Naive B cell (primary cell): Measurements from ENCODE around the gene DDX39B. TPM values are rescaled to one million over a fixed set of nuclear protein-coding genes. Genes with fewer than 3 reads are reported as not detected.

Source experiments
- ATAC-seq, 2 donors: fragments of 150-1000 bp; cut with Tn5 transposase; 2 replicates each; pipeline ENCODE4 v1.10.0; 2021; ENCODE audit warnings: low read depth in 2 of 2, mild to moderate bottlenecking in 2 of 2, moderate library complexity in 2 of 2
- DNase-seq: peaks from one replicate; pipeline ENCODE4 v3.0.0; 2022
- H3K27ac Mint-ChIP-seq, 6 donors: one replicate each; pipeline ENCODE4 v1.8.0; 2020 to 2022; ENCODE audit warnings: mild to moderate bottlenecking in 6 of 6, mixed read lengths in 6 of 6, moderate library complexity in 5 of 6, inconsistent platforms in 2 of 6
- H3K27me3 Mint-ChIP-seq, 3 donors: one replicate each; pipeline ENCODE4 v1.8.0; 2021 to 2022; ENCODE audit warnings: mixed read lengths in 3 of 3, mild to moderate bottlenecking in 1 of 3
- H3K36me3 Mint-ChIP-seq, 2 donors: one replicate each; pipeline ENCODE4 v1.8.0; 2020 to 2022; ENCODE audit warnings: mixed read lengths in 2 of 2, inconsistent platforms in 1 of 2, mild to moderate bottlenecking in 1 of 2
- H3K4me1 Mint-ChIP-seq, 3 donors: one replicate each; pipeline ENCODE4 v1.8.0; 2020 to 2022; ENCODE audit warnings: mixed read lengths in 3 of 3, inconsistent platforms in 1 of 3, mild to moderate bottlenecking in 1 of 3, moderate library complexity in 1 of 3
- H3K4me3 Mint-ChIP-seq, 8 donors: one replicate each; pipeline ENCODE4 v1.8.0; 2020 to 2022; ENCODE audit warnings: mild to moderate bottlenecking in 8 of 8, mixed read lengths in 8 of 8, moderate library complexity in 8 of 8, inconsistent platforms in 2 of 8
- H3K9me3 Mint-ChIP-seq, 7 donors: one replicate each; pipeline ENCODE4 v1.8.0; 2020 to 2022; ENCODE audit warnings: mixed read lengths in 7 of 7, mild to moderate bottlenecking in 5 of 7, inconsistent platforms in 2 of 7, moderate library complexity in 1 of 7
- polyA plus RNA-seq, 6 donors: library from polyadenylated mRNA; unstranded; fragments of 300-500 nt; fragmentation: Illumina TruSeq; gene quantifications; one replicate each; pipeline ENCODE4 v1.2.3, GENCODE V29; 2021; ENCODE audit warnings: low read depth in 6 of 6

The DDX39B gene
- polyA plus RNA-seq, 6 donors from 2014 or later: 41.6 to 117 (median 74.5) TPM

DNA sequence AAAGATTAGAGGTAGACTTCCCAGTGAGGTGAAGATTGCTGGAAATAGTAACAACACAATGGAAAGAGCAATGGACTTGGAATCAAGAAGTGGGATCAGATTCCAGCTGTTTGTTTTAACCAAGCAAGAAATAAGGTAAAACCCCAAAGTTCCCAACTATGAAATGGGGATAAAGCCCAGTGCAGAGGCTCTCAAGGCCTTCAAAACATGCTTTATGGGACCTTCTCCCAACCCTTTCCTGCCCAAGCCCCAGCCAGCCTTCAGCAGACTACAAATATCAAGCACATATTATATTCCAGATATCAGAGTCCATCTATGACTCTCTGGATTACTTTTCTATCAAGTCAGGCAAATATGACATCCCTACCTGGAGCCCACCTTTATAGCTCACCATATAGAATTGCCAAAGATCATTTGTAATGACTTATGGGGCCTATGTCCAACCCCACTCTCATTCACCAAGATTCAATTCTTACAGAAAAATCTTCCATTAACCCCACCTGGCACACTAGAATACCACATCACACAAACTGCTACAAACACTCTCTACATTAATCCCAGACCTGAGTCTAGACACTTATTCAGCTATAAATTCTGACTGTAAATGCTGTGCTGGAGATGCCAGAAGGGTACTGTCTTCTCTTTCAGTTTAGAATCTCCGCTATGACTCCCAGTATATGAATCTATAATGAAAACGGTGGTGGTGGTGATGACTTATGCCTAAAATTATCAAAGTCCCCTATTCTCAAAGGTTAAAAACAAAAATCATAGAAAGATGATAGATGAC is 6.1 kb downstream of the DDX39B start:
- Mint-ChIP-seq H3K27ac (peak overlapping the region in 3 of 6 donors; percentile 36 to 72 (median 38)), H3K27me3 (no peaks in the 10 kb centered on the region), H3K4me3 (peak overlapping the region in 1 of 8 donors; percentile 37), H3K4me1 (peaks cover 35 to 42% (median 42%) of the 10 kb centered on the region in 3 donors), H3K36me3 (peaks cover 25 to 27% of the 10 kb centered on the region in 2 donors), H3K9me3 (no peaks in the 10 kb centered on the region)
- DNase-seq (no peak), ATAC-seq (no peak)

DNA sequence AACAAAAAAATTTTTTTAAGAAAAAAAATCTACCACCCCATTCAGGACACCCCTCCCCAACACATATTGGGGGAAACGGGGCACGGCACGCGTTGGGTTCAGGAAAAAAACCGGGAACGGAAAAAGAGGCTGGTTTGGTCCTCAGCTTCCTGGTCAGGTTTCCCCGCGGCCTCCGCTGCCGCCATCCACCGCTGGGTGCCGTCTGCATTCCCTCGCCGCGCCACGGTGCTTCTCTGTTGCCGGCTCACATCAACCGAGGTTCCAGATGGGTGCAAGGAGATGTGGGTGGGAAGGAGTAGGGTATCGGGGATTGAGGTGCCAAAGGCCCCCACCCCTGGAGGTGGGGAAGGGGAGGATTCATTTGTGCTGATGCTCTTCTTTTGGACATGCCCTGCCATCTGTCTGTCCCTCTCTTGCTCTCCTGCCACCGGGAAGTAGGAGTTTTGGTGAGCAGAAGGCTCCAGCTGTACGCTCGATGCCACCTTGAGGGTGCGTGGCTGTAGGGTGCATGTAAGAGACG is 7.2 kb downstream of the DDX39B start:
- H3K9me3 Mint-ChIP-seq: no peaks in the 10 kb centered on the region
- no peaks in the 10 kb centered on the region for H3K27me3 Mint-ChIP-seq
- peaks cover 26 to 27% of the 10 kb centered on the region in 2 donors for H3K36me3 Mint-ChIP-seq

DNA sequence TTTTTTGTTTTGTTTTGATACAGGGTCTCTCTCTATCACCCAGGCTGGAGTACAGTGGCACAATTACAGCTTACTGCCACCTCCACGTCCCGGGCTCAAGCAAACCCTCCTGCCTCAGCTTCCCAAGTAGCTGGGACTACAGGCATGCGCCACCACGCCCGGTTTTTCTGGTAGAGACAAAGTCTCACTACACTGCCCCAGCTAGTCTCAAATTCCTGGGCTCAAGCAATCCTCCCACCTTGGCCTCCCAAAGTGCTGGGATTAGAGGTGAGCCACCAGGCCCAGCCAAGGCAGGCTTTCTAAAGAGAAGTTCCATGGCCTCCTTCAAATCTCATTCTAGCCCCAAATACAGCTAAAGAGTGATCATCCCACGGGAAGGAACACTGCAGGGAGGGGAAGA is 7.8 kb downstream of the DDX39B start:
- Mint-ChIP-seq H3K27ac (peak overlapping the region in 3 of 6 donors; percentile 28 to 84 (median 54)), H3K4me3 (no peak overlapping the region), H3K9me3 (no peaks in the 10 kb centered on the region), H3K4me1 (peaks cover 24 to 28% (median 27%) of the 10 kb centered on the region in 3 donors), H3K36me3 (peaks cover 21% of the 10 kb centered on the region in 2 donors), H3K27me3 (no peaks in the 10 kb centered on the region)
- DNase-seq (no peak), ATAC-seq (no peak)

More for the DNA sequence above, 7.2 kb downstream of the DDX39B start:
- Mint-ChIP-seq H3K27ac (peak overlapping the region in 1 of 6 donors; percentile 28), H3K4me3 (no peak overlapping the region), H3K4me1 (peaks cover 30 to 34% (median 33%) of the 10 kb centered on the region in 3 donors)
- no peak for ATAC-seq
- DNase-seq: no peak

DNA sequence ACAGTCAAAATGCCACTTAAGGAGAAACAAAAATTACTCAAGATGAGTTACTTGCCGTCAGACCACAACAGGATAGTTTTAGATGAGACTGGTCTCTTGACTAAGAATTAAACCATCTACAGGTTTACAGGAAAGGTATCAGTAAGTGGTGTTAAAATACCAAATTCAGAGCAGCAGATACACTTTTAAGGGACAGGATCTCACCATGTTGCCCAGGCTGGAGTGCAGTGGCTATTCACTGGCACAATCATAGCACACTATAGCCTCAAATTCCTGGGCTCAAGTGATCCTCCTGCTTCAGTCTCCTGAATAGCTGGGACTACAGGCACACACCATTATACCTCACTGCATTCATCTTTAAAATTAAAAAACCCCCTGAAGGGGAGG is 8.4 kb downstream of the DDX39B start:
- H3K27ac Mint-ChIP-seq: no peak overlapping the region
- H3K4me3 Mint-ChIP-seq: peak overlapping the region in 1 of 8 donors; percentile 64
- DNase-seq (no peak), ATAC-seq (no peak)
- peaks cover 19 to 23% (median 21%) of the 10 kb centered on the region in 3 donors for H3K4me1 Mint-ChIP-seq
- H3K36me3 Mint-ChIP-seq: peaks cover 16 to 21% of the 10 kb centered on the region in 2 donors
- no peaks in the 10 kb centered on the region for H3K9me3 Mint-ChIP-seq
- no peaks in the 10 kb centered on the region for H3K27me3 Mint-ChIP-seq

DNA sequence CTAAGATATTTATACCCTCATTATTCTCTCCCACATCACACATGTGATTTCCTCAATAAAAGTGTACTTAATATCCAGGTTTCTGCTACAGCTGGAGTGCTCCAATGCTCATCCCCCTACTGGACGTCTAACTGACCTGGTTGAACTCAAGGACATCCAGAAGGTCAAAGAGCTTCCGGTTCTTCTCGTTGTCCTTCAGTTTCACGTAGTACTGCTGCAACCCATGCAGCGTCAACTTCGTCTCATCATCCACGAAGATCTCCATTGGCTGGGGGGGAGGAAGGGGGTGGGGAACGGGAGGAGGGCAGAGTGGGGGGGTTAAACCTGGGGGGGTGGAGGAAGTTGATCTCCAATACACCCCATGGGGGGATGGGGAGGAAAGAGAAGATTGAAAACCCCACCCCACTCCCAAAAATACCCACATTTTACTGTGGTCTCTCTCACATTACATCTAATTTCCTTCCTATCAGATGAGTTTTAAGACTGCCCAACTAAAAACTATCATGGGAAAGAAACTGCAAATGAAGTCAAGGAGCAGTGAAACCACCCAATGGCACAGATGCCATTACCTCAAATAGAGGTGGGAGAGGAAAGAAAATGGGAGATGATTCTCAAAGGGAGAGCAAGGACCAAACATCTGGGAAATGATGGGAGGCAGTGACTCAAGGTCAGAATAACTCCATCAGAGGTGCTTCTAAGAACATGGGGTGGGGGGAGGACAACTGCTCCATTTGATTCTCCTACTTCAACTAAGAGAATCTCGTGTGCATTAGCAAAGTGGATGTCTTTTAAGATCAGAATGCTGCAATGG is 9.0 kb downstream of the DDX39B start:
- Mint-ChIP-seq H3K4me1 (peaks cover 17 to 19% (median 18%) of the 10 kb centered on the region in 3 donors), H3K27ac (peak overlapping the region in 1 of 6 donors; percentile 36), H3K4me3 (peak overlapping the region in 1 of 8 donors; percentile 64), H3K27me3 (no peaks in the 10 kb centered on the region), H3K9me3 (no peaks in the 10 kb centered on the region), H3K36me3 (peaks cover 13 to 21% of the 10 kb centered on the region in 2 donors)
- ATAC-seq: no peak
- no peak for DNase-seq

DNA sequence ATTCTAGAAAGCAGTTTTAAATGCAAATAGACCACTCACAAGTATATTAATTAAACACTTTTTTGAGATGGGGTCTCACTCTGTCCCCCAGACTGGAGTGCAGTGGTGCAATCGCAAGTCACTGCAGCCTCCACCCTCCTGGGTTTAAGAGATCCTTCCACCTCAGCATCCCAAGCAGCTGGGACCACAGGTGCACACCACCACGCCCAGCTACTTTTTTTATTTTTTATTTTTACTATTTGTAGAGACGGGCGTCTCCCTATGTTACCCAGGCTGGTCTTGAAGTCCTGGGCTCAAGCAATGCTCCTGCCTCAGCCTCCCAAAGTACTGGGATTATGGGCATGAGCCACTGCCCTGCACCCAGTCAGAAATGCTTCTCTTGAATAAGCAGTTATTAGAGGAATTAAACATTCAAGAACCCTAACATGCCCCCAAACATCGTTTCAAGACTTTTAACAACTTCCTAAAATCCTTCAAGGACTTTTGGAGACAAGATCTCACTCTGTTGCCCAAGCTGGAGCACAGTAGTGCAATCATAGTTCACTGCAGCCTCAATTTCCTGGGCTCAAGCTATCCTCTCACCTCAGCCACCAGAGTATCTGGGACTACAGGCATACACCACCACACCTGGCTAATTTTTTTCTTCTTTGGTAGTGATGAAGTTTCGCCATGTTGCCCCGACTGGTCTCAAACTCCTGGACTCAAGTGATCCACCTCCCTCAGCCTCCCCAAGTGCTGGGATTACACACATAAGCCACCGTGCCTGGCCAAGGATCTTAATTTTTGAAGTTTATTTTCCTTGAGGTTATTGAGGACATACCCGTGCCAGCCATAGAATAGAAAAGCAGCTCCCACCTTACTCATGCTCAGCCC is 9.8 kb downstream of the DDX39B start:
- no peak for ATAC-seq
- H3K4me3 Mint-ChIP-seq: no peak overlapping the region

DNA sequence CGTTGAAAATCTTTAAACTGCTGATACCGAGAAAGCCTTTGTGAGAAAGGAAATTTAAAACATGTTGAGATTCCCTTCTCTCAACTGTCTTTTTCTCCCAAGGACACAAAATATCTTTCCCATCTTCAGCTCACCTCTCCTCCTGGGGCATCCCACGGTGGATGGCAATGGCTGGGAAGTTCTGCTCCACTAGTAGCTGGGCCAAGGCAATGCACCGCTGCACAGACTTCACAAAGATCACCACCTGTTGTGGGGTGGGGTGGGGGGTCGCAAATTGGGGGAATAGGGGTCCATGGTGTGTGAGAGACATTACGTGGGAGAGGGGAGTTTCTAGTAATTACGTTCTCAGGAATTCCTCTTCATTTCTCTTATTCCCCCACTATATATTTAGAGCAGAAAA is 10.6 kb downstream of the DDX39B start:
- Mint-ChIP-seq H3K9me3 (no peaks in the 10 kb centered on the region), H3K4me3 (no peak overlapping the region), H3K36me3 (peaks cover 13 to 16% of the 10 kb centered on the region in 2 donors), H3K4me1 (peaks cover 15 to 18% (median 16%) of the 10 kb centered on the region in 3 donors), H3K27ac (peak overlapping the region in 1 of 6 donors; percentile 67), H3K27me3 (no peaks in the 10 kb centered on the region)
- DNase-seq (no peak), ATAC-seq (no peak)

More for the DNA sequence above, 9.8 kb downstream of the DDX39B start:
- Mint-ChIP-seq H3K4me1 (peaks cover 17 to 19% (median 18%) of the 10 kb centered on the region in 3 donors), H3K27me3 (no peaks in the 10 kb centered on the region), H3K27ac (peak overlapping the region in 3 of 6 donors; percentile 7 to 36 (median 22)), H3K9me3 (no peaks in the 10 kb centered on the region), H3K36me3 (peaks cover 13 to 21% of the 10 kb centered on the region in 2 donors)
- DNase-seq: no peak

DNA sequence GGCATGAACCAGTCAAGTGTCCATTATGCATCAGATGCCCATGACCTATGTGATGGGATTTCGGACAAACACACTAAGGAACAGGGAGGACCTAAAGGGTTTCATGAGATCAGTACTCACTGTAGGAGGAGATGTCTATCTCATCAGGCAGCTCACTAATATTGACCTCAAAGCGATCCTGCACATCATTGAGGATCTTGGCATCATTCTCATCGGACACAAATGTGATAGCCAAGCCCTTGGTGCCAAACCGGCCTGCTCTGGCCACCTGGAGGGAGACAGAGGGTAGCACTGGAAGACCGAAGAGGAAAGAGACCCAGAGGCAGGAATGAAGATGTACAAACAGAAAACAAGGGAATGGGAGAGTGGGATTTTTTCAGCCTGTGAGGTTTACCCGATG is 11.1 kb downstream of the DDX39B start:
- Mint-ChIP-seq H3K4me3 (no peak overlapping the region), H3K36me3 (peaks cover 11 to 13% of the 10 kb centered on the region in 2 donors), H3K9me3 (no peaks in the 10 kb centered on the region), H3K27me3 (no peaks in the 10 kb centered on the region), H3K4me1 (peaks cover 10 to 14% (median 11%) of the 10 kb centered on the region in 3 donors), H3K27ac (peak overlapping the region in 2 of 6 donors; percentile 4 to 67)
- ATAC-seq: no peak
- no peak for DNase-seq

DNA sequence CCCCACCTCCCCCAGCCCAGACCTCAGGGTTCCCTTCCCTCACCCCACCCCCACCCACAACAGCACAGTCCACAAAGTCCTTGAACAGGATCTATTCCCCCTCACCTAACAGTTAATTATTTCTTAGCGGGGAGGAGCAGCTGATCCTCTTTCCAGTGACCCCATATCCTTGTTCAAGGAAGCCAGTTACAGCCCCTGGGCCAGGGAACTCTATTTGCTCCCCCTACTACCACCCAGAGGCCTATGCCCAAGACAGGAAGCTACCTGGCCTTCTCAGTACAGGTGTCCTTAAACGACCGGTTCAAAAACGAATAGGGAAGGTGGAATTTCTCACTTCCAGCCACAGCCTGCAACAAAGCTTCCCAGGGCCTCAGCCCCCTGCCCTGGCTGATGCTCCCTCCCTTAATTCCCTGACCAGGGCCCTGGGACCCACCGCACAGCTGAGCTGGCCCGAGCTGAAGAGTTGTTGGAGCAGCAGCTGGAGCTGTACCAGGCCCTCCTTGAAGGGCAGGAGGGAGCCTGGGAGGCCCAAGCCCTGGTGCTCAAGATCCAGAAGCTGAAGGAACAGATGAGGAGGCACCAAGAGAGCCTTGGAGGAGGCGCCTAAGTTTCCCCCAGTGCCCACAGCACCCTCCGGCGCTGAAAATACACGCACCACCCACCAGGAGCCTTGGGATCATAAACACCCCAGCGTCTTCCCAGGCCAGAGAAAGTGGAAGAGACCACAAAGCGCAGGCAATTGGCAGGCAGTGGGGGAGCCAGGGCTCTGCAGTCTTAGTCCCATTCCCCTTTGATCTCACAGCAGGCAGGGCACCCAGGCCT is 12.3 kb downstream of the DDX39B start:
- no peaks in the 10 kb centered on the region for H3K27me3 Mint-ChIP-seq
- no peaks in the 10 kb centered on the region for H3K9me3 Mint-ChIP-seq
- peak overlapping the region in 3 of 6 donors; percentile 12 to 53 (median 22) for H3K27ac Mint-ChIP-seq
- H3K4me1 Mint-ChIP-seq: peaks cover 8 to 14% (median 9%) of the 10 kb centered on the region in 3 donors
- no peak overlapping the region for H3K4me3 Mint-ChIP-seq
- no peak for ATAC-seq
- H3K36me3 Mint-ChIP-seq: peaks cover 6 to 13% of the 10 kb centered on the region in 2 donors
- DNase-seq: no peak

DNA sequence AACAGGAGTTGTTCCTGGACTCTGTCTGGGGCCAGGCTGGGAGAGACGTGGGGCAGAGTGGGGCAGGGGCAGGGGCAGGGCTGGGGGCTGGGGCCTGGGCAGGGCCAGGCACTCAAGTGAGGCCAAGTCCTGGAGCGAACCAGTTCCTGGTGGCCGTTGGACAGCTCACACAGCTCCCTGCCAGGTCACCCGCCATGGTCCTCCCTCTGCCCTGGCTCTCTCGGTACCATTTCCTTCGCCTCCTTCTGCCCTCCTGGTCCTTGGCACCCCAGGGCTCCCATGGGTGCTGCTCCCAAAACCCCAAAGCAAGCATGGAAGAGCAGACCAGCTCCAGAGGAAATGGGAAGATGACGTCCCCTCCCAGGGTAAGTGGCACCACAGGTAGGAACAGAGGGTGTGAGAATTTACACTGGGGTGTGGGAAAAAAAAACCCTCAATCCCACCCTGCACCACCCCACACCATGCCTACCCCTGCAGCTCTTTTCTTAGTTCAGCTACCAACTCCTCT is 12.9 kb downstream of the DDX39B start, which contains the start of gene MCCD1:
MCCD1 (plus strand) TSS at position 142 of the 508 bp plus-strand sequence; CDS start at position 195, 53 bp downstream.
- no peaks in the 10 kb centered on the region for H3K27me3 Mint-ChIP-seq
- peaks cover 4 to 14% (median 9%) of the 10 kb centered on the region in 3 donors for H3K4me1 Mint-ChIP-seq
- no peak within 1 kb of the TSS for H3K4me3 Mint-ChIP-seq
- H3K27ac Mint-ChIP-seq: peak within 1 kb of the TSS in 4 of 6 donors; percentile 22 to 78 (median 42)
- no peak for ATAC-seq
- no peak for DNase-seq
- H3K9me3 Mint-ChIP-seq: no peaks in the 10 kb centered on the region
- peaks cover 6 to 13% of the 10 kb centered on the region in 2 donors for H3K36me3 Mint-ChIP-seq

DNA sequence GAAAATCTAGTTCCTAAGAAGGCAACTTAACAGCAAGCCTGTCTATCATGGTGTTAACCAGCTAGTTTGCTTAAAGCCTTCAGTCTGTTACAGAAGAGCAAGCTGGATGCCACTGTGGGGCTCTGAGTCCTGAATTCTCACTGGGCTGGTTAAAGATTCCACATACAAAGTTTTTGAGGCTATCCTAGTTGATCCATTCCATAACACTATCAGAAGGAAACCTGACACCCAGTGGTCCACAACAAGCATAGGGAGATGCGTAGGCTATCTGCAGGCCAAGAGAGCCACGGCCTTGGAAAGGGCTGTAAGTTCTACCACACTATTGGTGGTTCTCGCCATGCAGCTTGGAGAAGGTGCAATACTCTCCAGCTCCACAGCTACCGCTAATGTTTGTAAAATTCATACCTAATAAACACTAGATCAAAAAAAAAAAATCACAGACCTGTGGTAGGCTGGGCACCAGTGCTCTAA is 13.5 kb downstream of the DDX39B start:
- Mint-ChIP-seq H3K27me3 (no peaks in the 10 kb centered on the region), H3K27ac (peak overlapping the region in 3 of 6 donors; percentile 32 to 78 (median 53)), H3K9me3 (no peaks in the 10 kb centered on the region), H3K4me1 (peaks cover 2 to 12% (median 9%) of the 10 kb centered on the region in 3 donors), H3K4me3 (no peak overlapping the region), H3K36me3 (peaks cover 6 to 13% of the 10 kb centered on the region in 2 donors)
- no peak for DNase-seq
- no peak for ATAC-seq
